Heart left ventricle (tissue), 13 donors: Measurements from ENCODE around the gene KITLG.

Experiments
- POLR2A ChIP-seq, 2 donors: fragments of 450-650 bp; IDR thresholded peaks; one replicate each; pipeline ENCODE4 v1.6.1; 2017; ENCODE audit warnings: antibody characterized with exemption in 2 of 2, mild to moderate bottlenecking in 2 of 2, moderate library complexity in 2 of 2
- TF ChIP-seq, protein P1 (sequence below), 12 donors: fragments of 200-600 bp; sonication (generic) in 4 of 12; IDR thresholded peaks; one replicate each; pipeline versions ENCODE4 v1.5.0 to v1.8.0; 2018 to 2022; ENCODE audit warnings: antibody characterized with exemption in 12 of 12, mild to moderate bottlenecking in 5 of 12
- donor health status: ischemic (EF 13 %, LVEDD 7.1; RV severe dilation, severe dysfunction).
- donor health status: DM: no; HTN: yes; CAD: no.
- donor health status: DM: no; HTN: no; CAD: no.
- donor health status: ischemic (EF 25% LVEDD 6.9; RV normal size, moderate dysfunction).
- donor health status: ischemic (EF 25% LVEDD 5.7; RV mildly dilated, moderate dysfunction).
- donor health status: ischemic (EF 35%, LVEDD 5.7; RV mildly dilated, moderate dysfunction).
- donor health status: nonischemic (EF 11% LVEDD 7.7; RV severe dilation, severe dysfunction).
- donor health status: DM: yes; HTN: yes; CAD: no.
- donor health status: PGD.
- donor health status: ischemic (EF 29% LVEDD 5.4; RV normal size, mild dysfunction).
- donor health status: nonischemic (EF 23%, LVEDD 6.1; RV moderate dilation, normal function).

DNA sequence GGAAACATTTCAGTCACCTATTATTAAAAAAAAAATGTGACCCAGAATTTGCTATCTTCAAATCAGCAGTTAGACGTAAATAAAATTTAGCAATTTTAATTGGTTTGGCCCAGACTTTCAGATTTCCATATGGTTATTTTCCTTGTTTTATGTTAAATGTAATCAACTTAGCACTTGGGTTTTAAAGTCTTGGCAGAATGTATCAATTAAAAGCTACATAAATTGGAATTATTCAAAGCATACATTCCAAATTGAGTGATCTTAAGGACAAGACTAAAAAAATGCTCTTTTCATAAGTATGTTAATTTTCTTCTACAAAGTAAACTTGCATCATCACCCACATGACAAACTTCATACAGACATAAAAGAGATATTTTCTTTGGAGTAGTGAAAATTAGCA is 3.4 kb downstream of the KITLG start:
- TF ChIP-seq, protein P1, sequence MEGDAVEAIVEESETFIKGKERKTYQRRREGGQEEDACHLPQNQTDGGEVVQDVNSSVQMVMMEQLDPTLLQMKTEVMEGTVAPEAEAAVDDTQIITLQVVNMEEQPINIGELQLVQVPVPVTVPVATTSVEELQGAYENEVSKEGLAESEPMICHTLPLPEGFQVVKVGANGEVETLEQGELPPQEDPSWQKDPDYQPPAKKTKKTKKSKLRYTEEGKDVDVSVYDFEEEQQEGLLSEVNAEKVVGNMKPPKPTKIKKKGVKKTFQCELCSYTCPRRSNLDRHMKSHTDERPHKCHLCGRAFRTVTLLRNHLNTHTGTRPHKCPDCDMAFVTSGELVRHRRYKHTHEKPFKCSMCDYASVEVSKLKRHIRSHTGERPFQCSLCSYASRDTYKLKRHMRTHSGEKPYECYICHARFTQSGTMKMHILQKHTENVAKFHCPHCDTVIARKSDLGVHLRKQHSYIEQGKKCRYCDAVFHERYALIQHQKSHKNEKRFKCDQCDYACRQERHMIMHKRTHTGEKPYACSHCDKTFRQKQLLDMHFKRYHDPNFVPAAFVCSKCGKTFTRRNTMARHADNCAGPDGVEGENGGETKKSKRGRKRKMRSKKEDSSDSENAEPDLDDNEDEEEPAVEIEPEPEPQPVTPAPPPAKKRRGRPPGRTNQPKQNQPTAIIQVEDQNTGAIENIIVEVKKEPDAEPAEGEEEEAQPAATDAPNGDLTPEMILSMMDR (IDR thresholded peaks at IDR 0.05): no peak
- no peak for TF ChIP-seq POLR2A (IDR thresholded peaks at IDR 0.05)
